Stimulated activated CD4-positive, alpha-beta T cell treated with anti-CD3 and anti-CD28 coated beads, Interleukin-4, amount 100 ng/mL, for 48 hours (primary cell): ENCODE data around the gene ARL5A.

Experiments
- DNase-seq, 2 donors: peaks; one replicate each; pipeline ENCODE4 v3.0.0-alpha.2; 2020; ENCODE audit warnings: low read depth in 2 of 2

The ARL5A gene

GRCh38 chr2:151840216-151841046 lies 12.2 kb upstream of the ARL5A start:
- no peak for DNase-seq

- no peak for DNase-seq
Observed at GRCh38 chr2:151837926-151838325, 9.7 kb upstream of the ARL5A start.

GRCh38 chr2:151833984-151834383 lies 5.8 kb upstream of the ARL5A start:
- no peak for DNase-seq

- DNase-seq = no peak
Observed at GRCh38 chr2:151830961-151831360, 2.7 kb upstream of the ARL5A start.

- DNase-seq = no peak
Observed at GRCh38 chr2:151828890-151829324, 686 bp upstream of the ARL5A start.

- DNase-seq = peak in 1 of 2 donors; percentile 19
Observed at GRCh38 chr2:151827564-151828142, 568 bp downstream of the ARL5A start.

GRCh38 chr2:151826737-151827157 lies 1.5 kb downstream of the ARL5A start:
- DNase-seq = no peak

GRCh38 chr2:151824886-151825285 lies 3.3 kb downstream of the ARL5A start:
- no peak for DNase-seq

GRCh38 chr2:151823651-151824050 lies 4.6 kb downstream of the ARL5A start:
- no peak for DNase-seq

- no peak for DNase-seq
Observed at GRCh38 chr2:151819920-151820319, 8.3 kb downstream of the ARL5A start.

GRCh38 chr2:151817929-151818328 lies 10.3 kb downstream of the ARL5A start:
- DNase-seq = no peak

GRCh38 chr2:151816843-151817242 lies 11.4 kb downstream of the ARL5A start:
- no peak for DNase-seq

- no peak for DNase-seq
Observed at GRCh38 chr2:151815821-151816489, 12.3 kb downstream of the ARL5A start.

- DNase-seq = no peak
Observed at GRCh38 chr2:151810489-151810888, 17.7 kb downstream of the ARL5A start.

- DNase-seq = no peak
Observed at GRCh38 chr2:151809073-151809383, 19.2 kb downstream of the ARL5A start.

GRCh38 chr2:151808258-151809072 lies 19.8 kb downstream of the ARL5A start:
- no peak for DNase-seq

GRCh38 chr2:151805961-151806360 lies 22.3 kb downstream of the ARL5A start:
- no peak for DNase-seq

GRCh38 chr2:151805343-151805742 lies 22.9 kb downstream of the ARL5A start:
- no peak for DNase-seq

GRCh38 chr2:151803811-151804210 lies 24.4 kb downstream of the ARL5A start:
- no peak for DNase-seq

- DNase-seq = no peak
Observed at GRCh38 chr2:151802315-151802714, 25.9 kb downstream of the ARL5A start.

GRCh38 chr2:151799886-151800292 lies 28.3 kb downstream of the ARL5A start:
- DNase-seq = no peak

- no peak for DNase-seq
Observed at GRCh38 chr2:151796774-151797173, 31.4 kb downstream of the ARL5A start.
